ENCODE data around the gene OR1K1. TPM values are rescaled to one million over a fixed set of nuclear protein-coding genes. Genes with fewer than 3 reads are reported as not detected.
"Not testable (repeated sequence)": the region's sequence is repeated elsewhere in the genome, so short reads cannot be mapped to it uniquely, and the experiment has no call there.

OR1K1 gene, protein sequence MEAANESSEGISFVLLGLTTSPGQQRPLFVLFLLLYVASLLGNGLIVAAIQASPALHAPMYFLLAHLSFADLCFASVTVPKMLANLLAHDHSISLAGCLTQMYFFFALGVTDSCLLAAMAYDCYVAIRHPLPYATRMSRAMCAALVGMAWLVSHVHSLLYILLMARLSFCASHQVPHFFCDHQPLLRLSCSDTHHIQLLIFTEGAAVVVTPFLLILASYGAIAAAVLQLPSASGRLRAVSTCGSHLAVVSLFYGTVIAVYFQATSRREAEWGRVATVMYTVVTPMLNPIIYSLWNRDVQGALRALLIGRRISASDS
- polyA plus RNA-seq (ENCODE audit: insufficient read length in 12 of 12) = not detected
- long read RNA-seq, donor 1 = 0 reads
- long read RNA-seq, donor 2 = 0 reads
- long read RNA-seq, donor 3 = 0 reads
- long read RNA-seq, donor 4 = 0 reads
- long read RNA-seq, donor 5 = 0 reads
- long read RNA-seq, donor 6 = 0 reads
- long read RNA-seq, donor 7 = 0 reads
- long read RNA-seq, donor 8 = 0 reads
- long read RNA-seq, donor 9 = 0 reads
- long read RNA-seq, donor 10 = 0 reads
- long read RNA-seq, donor 11 = 0 reads

DNA sequence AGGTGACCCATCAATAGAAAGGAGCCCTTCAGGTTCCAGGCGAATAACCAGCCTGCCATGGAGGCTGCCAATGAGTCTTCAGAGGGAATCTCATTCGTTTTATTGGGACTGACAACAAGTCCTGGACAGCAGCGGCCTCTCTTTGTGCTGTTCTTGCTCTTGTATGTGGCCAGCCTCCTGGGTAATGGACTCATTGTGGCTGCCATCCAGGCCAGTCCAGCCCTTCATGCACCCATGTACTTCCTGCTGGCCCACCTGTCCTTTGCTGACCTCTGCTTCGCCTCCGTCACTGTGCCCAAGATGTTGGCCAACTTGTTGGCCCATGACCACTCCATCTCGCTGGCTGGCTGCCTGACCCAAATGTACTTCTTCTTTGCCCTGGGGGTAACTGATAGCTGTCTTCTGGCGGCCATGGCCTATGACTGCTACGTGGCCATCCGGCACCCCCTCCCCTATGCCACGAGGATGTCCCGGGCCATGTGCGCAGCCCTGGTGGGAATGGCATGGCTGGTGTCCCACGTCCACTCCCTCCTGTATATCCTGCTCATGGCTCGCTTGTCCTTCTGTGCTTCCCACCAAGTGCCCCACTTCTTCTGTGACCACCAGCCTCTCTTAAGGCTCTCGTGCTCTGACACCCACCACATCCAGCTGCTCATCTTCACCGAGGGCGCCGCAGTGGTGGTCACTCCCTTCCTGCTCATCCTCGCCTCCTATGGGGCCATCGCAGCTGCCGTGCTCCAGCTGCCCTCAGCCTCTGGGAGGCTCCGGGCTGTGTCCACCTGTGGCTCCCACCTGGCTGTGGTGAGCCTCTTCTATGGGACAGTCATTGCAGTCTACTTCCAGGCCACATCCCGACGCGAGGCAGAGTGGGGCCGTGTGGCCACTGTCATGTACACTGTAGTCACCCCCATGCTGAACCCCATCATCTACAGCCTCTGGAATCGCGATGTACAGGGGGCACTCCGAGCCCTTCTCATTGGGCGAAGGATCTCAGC is at the start of gene OR1K1:
Gene OR1K1 (plus strand): TSS at position 58 of the 995 bp plus-strand sequence. CDS start 0 bp downstream, at position 58.
- no peak for DNase-seq

DNA sequence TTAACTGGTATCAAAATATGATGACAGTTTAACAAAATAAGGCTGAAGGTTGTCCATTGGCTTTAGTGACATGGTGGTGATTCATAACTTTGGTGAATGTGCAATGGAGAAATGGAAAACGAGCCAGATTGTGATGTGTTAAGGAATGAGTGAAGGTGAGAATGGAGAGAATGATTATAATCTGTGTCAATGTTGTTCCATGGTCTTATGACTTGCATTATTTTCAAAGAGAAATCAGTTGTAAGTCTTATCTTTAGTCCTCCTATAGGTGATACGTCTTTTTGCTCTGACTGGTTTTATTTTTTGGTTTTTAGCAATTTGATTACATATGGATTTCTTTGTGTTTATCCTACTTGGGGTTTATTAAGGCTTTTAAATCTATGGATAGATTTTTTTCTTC is 45.1 kb upstream of the OR1K1 start:
- DNase-seq = no peak

DNA sequence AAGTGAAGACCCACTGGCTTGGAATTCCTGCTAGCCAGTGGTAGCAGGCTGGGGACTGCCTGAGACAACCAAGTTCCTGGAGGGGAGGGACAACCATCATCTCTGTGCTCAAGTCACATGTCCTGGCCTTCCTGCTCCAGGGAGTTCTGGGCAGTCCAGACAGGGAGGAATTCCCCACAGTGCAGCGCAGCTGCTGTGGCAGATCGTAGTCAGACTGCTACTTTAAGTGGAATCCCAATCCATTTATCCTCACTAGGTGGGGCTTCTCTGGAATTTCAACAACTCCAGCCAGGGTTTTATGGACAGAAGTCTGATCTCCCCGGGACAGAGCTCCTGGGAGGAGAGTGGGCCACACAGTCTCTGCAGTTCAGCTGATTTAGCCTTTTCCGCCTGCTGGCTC is 32.1 kb upstream of the OR1K1 start:
- DNase-seq = no peak

DNA sequence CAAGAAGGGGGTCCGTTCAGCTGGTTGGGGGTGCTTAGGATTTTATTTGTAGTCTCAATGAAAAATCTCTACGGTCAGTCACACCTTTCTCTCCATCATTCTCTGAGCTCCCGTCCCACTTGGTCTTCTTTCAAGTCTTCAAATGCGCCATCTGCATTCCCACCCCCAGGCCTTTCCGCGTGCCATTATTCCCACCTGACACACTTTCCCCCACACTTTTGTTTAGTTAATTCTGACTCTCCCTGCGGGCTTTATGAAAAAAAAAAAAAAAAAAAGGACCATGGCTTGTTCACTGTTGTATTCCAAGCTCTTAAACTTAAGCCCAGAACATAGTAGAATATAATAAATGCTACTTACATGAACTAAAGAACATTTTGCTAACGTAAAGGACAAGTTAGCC is 22.9 kb upstream of the OR1K1 start:
- DNase-seq = no peak

GRCh38 chr9:122777935-122778627 is 21.8 kb upstream of the OR1K1 start:
- no peak for DNase-seq

- no peak for DNase-seq
These were observed 20.7 kb upstream of the OR1K1 start for GRCh38 chr9:122779181-122779580.

DNA sequence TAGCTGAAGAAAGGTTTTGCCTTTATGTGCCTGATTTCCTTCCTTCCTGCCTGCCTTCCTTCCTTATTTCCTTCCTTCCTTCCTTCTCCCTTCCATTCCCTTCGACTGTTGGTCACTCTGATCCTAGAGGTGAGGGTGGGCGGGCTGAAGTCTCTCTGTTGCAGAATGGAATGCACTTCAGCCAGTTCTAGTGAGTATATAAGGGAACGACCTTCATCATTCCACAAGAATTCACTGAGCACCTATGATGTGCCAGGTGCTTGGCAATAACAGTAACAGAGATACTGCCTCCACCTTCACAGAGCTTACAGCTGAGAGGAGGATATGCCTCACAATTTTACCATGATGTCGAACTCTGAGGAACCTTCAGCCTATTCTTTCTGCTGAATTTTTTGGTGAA is 19.9 kb upstream of the OR1K1 start:
- DNase-seq = no peak

DNA sequence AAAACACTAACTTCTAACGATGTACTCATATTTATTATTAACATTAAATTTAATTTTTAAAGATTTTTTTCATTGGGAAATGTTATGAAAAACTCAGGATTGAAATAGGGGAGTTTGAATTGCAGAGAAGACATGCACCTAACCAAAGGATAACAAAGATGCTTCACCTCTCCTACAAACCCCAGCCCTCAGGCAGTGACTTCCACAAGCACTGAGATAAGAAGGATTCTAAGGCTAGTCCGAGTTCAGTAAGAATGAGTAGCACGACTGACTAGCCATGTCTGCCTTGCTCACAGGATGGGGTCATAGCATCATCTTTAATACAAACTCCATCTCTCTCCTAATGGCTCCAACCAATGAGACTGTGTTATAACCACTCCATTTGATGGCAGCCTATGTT is 18.3 kb upstream of the OR1K1 start:
- DNase-seq = no peak

GRCh38 chr9:122785269-122785668 is 14.7 kb upstream of the OR1K1 start:
- no peak for DNase-seq

DNA sequence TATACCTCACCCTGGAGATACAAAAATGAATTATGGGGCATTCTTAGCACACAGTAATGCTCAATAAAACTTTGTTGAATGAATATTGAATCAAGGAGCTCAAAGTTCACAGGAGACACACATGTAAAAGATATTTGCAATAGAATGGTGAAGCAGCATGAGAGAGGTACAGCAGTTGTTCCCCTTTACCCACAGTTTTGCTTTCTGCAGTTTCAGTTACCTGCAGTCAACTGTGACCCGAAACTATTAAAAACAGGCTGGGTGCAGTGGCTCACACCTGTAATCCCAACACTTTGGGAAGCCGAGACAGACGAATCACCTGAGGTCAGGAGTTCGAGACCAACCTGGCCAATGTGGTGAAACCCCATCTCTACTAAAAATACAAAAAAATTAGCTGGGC is 13.6 kb upstream of the OR1K1 start:
- DNase-seq = no peak

DNA sequence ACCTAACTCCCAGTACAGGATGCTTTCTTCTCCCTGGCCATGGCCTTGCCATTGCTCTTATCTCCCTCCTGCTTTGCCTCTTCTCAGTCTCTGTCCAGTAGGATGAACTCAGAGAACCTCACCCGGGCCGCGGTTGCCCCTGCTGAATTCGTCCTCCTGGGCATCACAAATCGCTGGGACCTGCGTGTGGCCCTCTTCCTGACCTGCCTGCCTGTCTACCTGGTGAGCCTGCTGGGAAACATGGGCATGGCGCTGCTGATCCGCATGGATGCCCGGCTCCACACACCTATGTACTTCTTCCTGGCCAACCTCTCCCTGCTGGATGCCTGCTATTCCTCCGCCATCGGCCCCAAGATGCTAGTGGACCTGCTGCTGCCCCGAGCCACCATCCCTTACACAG is 11.1 kb upstream of the OR1K1 start, which contains the start of gene OR5C1:
Gene OR5C1 (plus strand): TSS at position 103 of the 400 bp plus-strand sequence. CDS start 0 bp downstream, at position 103.
- DNase-seq = no peak

- DNase-seq = no peak
These were observed 10.5 kb upstream of the OR1K1 start for GRCh38 chr9:122789256-122790046.

GRCh38 chr9:122791872-122792669 is 7.9 kb upstream of the OR1K1 start:
- DNase-seq = no peak

GRCh38 chr9:122797316-122798063 is 2.4 kb upstream of the OR1K1 start:
- DNase-seq = no peak

- no peak for DNase-seq
These were observed 6.7 kb downstream of the OR1K1 start for GRCh38 chr9:122806661-122807060.

DNA sequence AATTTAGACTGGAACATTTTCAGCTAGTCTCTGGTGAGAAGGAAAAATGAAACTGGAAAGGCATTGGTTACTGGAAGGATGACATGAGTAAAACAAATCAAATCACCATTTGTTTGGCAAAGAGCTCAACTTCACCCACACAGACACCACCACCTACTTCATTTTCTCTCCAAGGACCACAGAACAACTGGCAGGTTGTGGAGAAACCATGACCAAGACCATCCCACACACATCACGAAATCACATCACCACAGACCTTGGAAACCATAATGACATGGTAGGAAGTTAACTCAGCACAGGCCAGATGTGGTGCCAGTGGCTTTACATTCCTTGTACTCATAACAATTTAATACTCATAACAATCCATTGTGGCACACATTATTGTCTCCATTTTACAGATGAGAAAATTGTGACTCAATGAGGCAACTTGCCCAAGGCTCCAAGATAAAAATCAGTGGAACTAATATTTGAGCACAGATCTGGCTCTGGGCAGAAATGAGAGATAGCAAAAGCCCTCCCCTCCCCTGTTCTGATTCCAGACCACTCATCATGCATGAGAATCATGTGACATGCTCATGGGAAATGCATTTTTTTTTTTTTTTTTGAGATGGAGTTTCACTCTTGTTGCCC is 7.5 kb downstream of the OR1K1 start:
- DNase-seq = no peak

DNA sequence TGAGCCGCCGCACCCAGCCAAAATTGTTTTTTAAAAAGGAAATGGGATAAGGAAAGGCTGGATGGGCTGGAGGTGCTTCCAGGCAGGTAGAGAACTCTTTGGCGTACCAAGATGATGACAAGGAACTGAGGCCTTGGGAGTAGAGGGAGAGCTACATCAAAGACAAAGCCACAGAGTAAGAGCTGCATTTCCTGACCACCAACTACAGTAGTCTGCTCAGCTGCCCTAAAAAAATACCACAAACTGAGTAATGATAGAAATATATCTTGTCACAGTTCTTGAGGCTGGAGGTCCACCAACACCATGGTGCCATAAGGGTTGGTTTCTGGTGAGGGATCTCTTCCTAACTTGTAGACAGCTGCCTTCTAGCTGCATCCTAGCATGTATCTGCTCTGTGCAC is 8.2 kb downstream of the OR1K1 start:
- no peak for DNase-seq

DNA sequence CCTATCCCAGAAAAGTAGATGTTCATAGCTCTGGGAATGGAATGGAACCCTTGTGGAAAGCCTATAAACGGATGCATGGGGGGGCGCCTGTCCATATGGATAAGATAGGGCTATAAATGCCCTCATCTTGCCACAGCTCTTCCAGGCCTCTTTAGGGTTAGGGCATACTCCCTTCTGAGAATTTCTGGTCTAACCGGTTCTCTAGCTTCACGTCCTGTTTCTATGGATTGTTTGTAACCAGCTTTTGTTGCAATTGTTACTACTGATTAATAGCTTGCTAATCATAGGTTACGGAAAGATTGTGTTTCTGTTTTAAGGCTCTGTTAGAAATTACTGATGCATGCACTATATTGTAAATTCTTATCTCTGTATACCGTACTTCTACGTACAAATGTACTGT is 9.3 kb downstream of the OR1K1 start:
- DNase-seq = not testable (repeated sequence)
